ENCODE measurements around the gene ATR. TPM values are rescaled to one million over a fixed set of nuclear protein-coding genes. Genes with fewer than 3 reads are reported as not detected.

ATR gene
- total RNA-seq, 1 experiment from 2014 or later, result 15.6 TPM

GRCh38 chr3:142436951-142437585 lies 141.5 kb downstream of the ATR start:
- TF ChIP-seq, protein P1, sequence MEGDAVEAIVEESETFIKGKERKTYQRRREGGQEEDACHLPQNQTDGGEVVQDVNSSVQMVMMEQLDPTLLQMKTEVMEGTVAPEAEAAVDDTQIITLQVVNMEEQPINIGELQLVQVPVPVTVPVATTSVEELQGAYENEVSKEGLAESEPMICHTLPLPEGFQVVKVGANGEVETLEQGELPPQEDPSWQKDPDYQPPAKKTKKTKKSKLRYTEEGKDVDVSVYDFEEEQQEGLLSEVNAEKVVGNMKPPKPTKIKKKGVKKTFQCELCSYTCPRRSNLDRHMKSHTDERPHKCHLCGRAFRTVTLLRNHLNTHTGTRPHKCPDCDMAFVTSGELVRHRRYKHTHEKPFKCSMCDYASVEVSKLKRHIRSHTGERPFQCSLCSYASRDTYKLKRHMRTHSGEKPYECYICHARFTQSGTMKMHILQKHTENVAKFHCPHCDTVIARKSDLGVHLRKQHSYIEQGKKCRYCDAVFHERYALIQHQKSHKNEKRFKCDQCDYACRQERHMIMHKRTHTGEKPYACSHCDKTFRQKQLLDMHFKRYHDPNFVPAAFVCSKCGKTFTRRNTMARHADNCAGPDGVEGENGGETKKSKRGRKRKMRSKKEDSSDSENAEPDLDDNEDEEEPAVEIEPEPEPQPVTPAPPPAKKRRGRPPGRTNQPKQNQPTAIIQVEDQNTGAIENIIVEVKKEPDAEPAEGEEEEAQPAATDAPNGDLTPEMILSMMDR (conservative IDR thresholded peaks at IDR 0.05; ENCODE audit: low read depth, low read length), result no peak
- TF ChIP-seq EZH2 (IDR thresholded peaks at IDR 0.05; ENCODE audit: low read length, unreplicated experiment) (no peak), EZH2phosphoT487 (IDR thresholded peaks at IDR 0.05; ENCODE audit: borderline replicate concordance, low read length) (no peak)
- peaks cover 22% of the 10 kb centered on the region for H3K79me2 ChIP-seq (ENCODE audit: low read length)
- H4K20me1 ChIP-seq (ENCODE audit: low read length), result no peaks in the 10 kb centered on the region
- H3K9me2 ChIP-seq (replicated peaks; ENCODE audit: low read length), result no peaks in the 10 kb centered on the region
- H3K27me3 ChIP-seq (ENCODE audit: low read length), result no peaks in the 10 kb centered on the region
- H2AFZ ChIP-seq (ENCODE audit: low read length), result no peak overlapping the region
- ChIA-PET POLR2A (ENCODE audit: unreplicated experiment) (no interaction called here), CTCF (no interaction called here)
- no peaks in the 10 kb centered on the region for H3K9me3 ChIP-seq (ENCODE audit: low read length)
- no peak overlapping the region for H3K9ac ChIP-seq (ENCODE audit: low read length)
- peaks cover 4% of the 10 kb centered on the region; the same call in 1 of the 2 replicates for H3K4me1 ChIP-seq (ENCODE audit: insufficient read depth, low read length)
- no TSS peak for BruUV-seq (replicated peaks)
- H3K4me3 ChIP-seq (ENCODE audit: low read length), result no peak overlapping the region
- no peak overlapping the region for H3K27ac ChIP-seq (ENCODE audit: low read length)
- H3K4me2 ChIP-seq (ENCODE audit: low read length), result no peak overlapping the region
- no peak for DNase-seq
- no peak for ATAC-seq
- H3K36me3 ChIP-seq (ENCODE audit: low read depth, low read length), result no peaks in the 10 kb centered on the region
- intact Hi-C loops (cut with micrococcal nuclease), result no loop called here
- H3F3A ChIP-seq (ENCODE audit: low read length, unreplicated experiment), result no peaks in the 10 kb centered on the region

DNA sequence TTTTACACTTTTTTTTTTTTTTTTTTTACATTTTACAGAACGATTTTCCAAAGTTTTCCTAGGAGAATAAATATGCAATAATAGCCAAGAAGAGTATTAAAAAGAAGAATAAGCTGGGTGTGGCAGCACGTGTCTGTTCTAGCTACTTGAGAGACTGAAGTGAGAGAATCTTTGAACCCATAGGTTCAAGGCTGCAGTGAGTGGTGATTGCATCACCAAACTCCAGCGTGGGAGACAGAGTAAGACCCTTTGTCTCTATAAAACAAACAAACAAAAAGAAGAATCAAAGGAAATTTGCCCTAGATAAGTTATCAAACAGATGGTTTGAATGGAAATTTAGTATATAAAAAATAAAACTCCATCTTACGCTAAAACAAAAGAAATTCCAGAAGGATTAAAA lies 144.0 kb downstream of the ATR start:
- H3K79me2 ChIP-seq (ENCODE audit: low read length), result peaks cover 22% of the 10 kb centered on the region
- BruUV-seq (replicated peaks), result no TSS peak

DNA sequence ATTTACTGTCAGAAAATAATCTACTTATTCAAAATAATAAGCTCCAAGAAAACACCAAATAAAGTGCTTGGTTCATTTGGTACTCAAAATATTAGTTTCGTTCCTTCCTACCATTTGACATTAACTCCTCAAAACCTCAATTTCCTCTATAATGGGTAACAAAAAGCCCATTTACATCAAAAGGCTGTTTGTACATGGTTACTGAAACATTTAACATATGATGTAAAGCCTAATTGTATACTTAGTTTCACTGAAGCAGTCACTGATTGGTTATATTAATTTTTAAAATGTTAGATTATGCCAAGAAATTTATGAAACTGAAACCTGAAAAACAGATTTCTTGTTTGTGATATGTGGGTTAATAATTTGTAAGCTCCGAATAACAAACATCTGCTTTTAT lies 145.4 kb downstream of the ATR start:
- H3K9me2 ChIP-seq (replicated peaks; ENCODE audit: low read length), result no peaks in the 10 kb centered on the region
- ATAC-seq (no peak), DNase-seq (no peak)
- no peak overlapping the region for H3K27ac ChIP-seq (ENCODE audit: low read length)
- intact Hi-C loops (cut with micrococcal nuclease), result no loop called here
- H3K79me2 ChIP-seq (ENCODE audit: low read length), result peaks cover 20% of the 10 kb centered on the region
- H3K9ac ChIP-seq (ENCODE audit: low read length), result no peak overlapping the region
- no peaks in the 10 kb centered on the region for H4K20me1 ChIP-seq (ENCODE audit: low read length)
- no peaks in the 10 kb centered on the region for H3K9me3 ChIP-seq (ENCODE audit: low read length)
- H3K27me3 ChIP-seq (ENCODE audit: low read length), result no peaks in the 10 kb centered on the region
- H3K4me2 ChIP-seq (ENCODE audit: low read length), result no peak overlapping the region
- no peaks in the 10 kb centered on the region for H3K36me3 ChIP-seq (ENCODE audit: low read depth, low read length)
- no peak for TF ChIP-seq EZH2phosphoT487 (IDR thresholded peaks at IDR 0.05; ENCODE audit: borderline replicate concordance, low read length)
- TF ChIP-seq, protein P1 (conservative IDR thresholded peaks at IDR 0.05; ENCODE audit: low read depth, low read length), result no peak
- TF ChIP-seq EZH2 (IDR thresholded peaks at IDR 0.05; ENCODE audit: low read length, unreplicated experiment), result no peak
- CTCF ChIA-PET, result no interaction called here
- H3K4me3 ChIP-seq (ENCODE audit: low read length), result no peak overlapping the region
- no peaks in the 10 kb centered on the region for H3K4me1 ChIP-seq (ENCODE audit: insufficient read depth, low read length)
- H3F3A ChIP-seq (ENCODE audit: low read length, unreplicated experiment), result no peaks in the 10 kb centered on the region
- no peak overlapping the region for H2AFZ ChIP-seq (ENCODE audit: low read length)
- no TSS peak for BruUV-seq (replicated peaks)
- POLR2A ChIA-PET (ENCODE audit: unreplicated experiment), result no interaction called here

More for the DNA sequence above, 144.0 kb downstream of the ATR start:
- Histone ChIP-seq H3K4me3 (ENCODE audit: low read length) (no peak overlapping the region), H3K9me3 (ENCODE audit: low read length) (no peaks in the 10 kb centered on the region), H3K4me2 (ENCODE audit: low read length) (no peak overlapping the region), H3F3A (ENCODE audit: low read length, unreplicated experiment) (no peaks in the 10 kb centered on the region), H3K9ac (ENCODE audit: low read length) (no peak overlapping the region), H3K36me3 (ENCODE audit: low read depth, low read length) (no peaks in the 10 kb centered on the region), H3K4me1 (ENCODE audit: insufficient read depth, low read length) (peaks cover 4% of the 10 kb centered on the region; the same call in 1 of the 2 replicates), H2AFZ (ENCODE audit: low read length) (no peak overlapping the region), H4K20me1 (ENCODE audit: low read length) (no peaks in the 10 kb centered on the region), H3K9me2 (replicated peaks; ENCODE audit: low read length) (no peaks in the 10 kb centered on the region), H3K27me3 (ENCODE audit: low read length) (no peaks in the 10 kb centered on the region), H3K27ac (ENCODE audit: low read length) (no peak overlapping the region)
- ChIA-PET CTCF (no interaction called here), POLR2A (ENCODE audit: unreplicated experiment) (no interaction called here)
- DNase-seq (no peak), ATAC-seq (no peak)
- TF ChIP-seq EZH2phosphoT487 (IDR thresholded peaks at IDR 0.05; ENCODE audit: borderline replicate concordance, low read length) (no peak), EZH2 (IDR thresholded peaks at IDR 0.05; ENCODE audit: low read length, unreplicated experiment) (no peak)
- TF ChIP-seq, protein P1 (conservative IDR thresholded peaks at IDR 0.05; ENCODE audit: low read depth, low read length), result no peak
- intact Hi-C loops (cut with micrococcal nuclease), result no loop called here
